Naive thymus-derived CD4-positive, alpha-beta T cell (primary cell): ENCODE measurements around the gene ZNF74. TPM values are rescaled to one million over a fixed set of nuclear protein-coding genes. Genes with fewer than 3 reads are reported as not detected.

Experiments used
- ATAC-seq: fragments of 150-1000 bp; cut with Tn5 transposase; 2 replicates; pipeline ENCODE4 v1.10.0; 2021; ENCODE audit warnings: mild to moderate bottlenecking, moderate library complexity
- CTCF ChIA-PET: fragments of 350-600 bp; sonication (Branson Sonifier 250); formaldehyde crosslinking; loops from one replicate; lab custom pipeline; 2021; ENCODE audit warnings: antibody characterized with exemption; lab: Charles Lee
- POLR2A ChIA-PET: fragments of 350-600 bp; sonication (Branson Sonifier 250); formaldehyde crosslinking; loops from one replicate; lab custom pipeline; 2021; ENCODE audit warnings: antibody characterized with exemption, inconsistent platforms; lab: Charles Lee
- DNase-seq, 9 donors: peaks; one replicate each; pipeline versions ENCODE4 v3.0.0 to v3.0.0-alpha.2; 2020 to 2022; ENCODE audit warnings: mixed read lengths in 1 of 9
- H3K27ac ChIP-seq: one replicate; pipeline ENCODE4 v1.7.0; 2013; ENCODE audit warnings: mild to moderate bottlenecking, low read depth, low read length, moderate library complexity
- H3K27me3 ChIP-seq, 2 donors: one replicate each; pipeline ENCODE4 v1.7.0; 2013; ENCODE audit warnings: low read length in 2 of 2, mild to moderate bottlenecking in 2 of 2, moderate library complexity in 2 of 2; ENCODE audit not compliant: control insufficient read depth in 2 of 2, insufficient read depth in 2 of 2
- H3K36me3 ChIP-seq, 3 experiments: 1 replicate in 2 of 3; 2 replicates in 1 of 3; pipeline ENCODE4 v1.7.0; 2013; ENCODE audit warnings: low read length in 3 of 3, mild to moderate bottlenecking in 3 of 3, moderate library complexity in 1 of 3; ENCODE audit not compliant: insufficient read depth in 3 of 3, control insufficient read depth in 2 of 3
- H3K4me1 ChIP-seq, 2 donors: one replicate each; pipeline ENCODE4 v1.7.0; 2013; ENCODE audit warnings: low read length in 2 of 2, mild to moderate bottlenecking in 2 of 2, moderate library complexity in 1 of 2; ENCODE audit not compliant: control insufficient read depth in 2 of 2, insufficient read depth in 2 of 2
- H3K4me3 ChIP-seq: 2 replicates; pipeline ENCODE4 v1.7.0; 2013; ENCODE audit warnings: mild to moderate bottlenecking, low read length
- H3K9me3 ChIP-seq, 3 experiments: 1 replicate in 2 of 3; 2 replicates in 1 of 3; pipeline ENCODE4 v1.7.0; 2013; ENCODE audit warnings: low read length in 3 of 3; ENCODE audit not compliant: control insufficient read depth in 2 of 3
- H3K27ac Mint-ChIP-seq, 9 donors: one replicate each; pipeline ENCODE4 v1.8.0; 2020 to 2022; ENCODE audit warnings: mixed read lengths in 9 of 9, mild to moderate bottlenecking in 8 of 9, moderate library complexity in 5 of 9, inconsistent platforms in 2 of 9
- H3K27me3 Mint-ChIP-seq, 5 donors: one replicate each; pipeline ENCODE4 v1.8.0; 2021 to 2022; ENCODE audit warnings: mixed read lengths in 5 of 5, mild to moderate bottlenecking in 1 of 5
- H3K36me3 Mint-ChIP-seq, 5 donors: one replicate each; pipeline ENCODE4 v1.8.0; 2020 to 2022; ENCODE audit warnings: mixed read lengths in 5 of 5, mild to moderate bottlenecking in 3 of 5, inconsistent platforms in 1 of 5
- H3K4me1 Mint-ChIP-seq, 7 donors: one replicate each; pipeline ENCODE4 v1.8.0; 2020 to 2022; ENCODE audit warnings: mixed read lengths in 7 of 7, mild to moderate bottlenecking in 3 of 7, inconsistent platforms in 1 of 7
- H3K4me3 Mint-ChIP-seq, 10 donors: one replicate each; pipeline ENCODE4 v1.8.0; 2020 to 2022; ENCODE audit warnings: mild to moderate bottlenecking in 10 of 10, mixed read lengths in 10 of 10, moderate library complexity in 6 of 10, inconsistent platforms in 2 of 10
- H3K9me3 Mint-ChIP-seq, 11 donors: one replicate each; pipeline ENCODE4 v1.8.0; 2020 to 2022; ENCODE audit warnings: mixed read lengths in 11 of 11, mild to moderate bottlenecking in 4 of 11, inconsistent platforms in 1 of 11, moderate library complexity in 1 of 11
- intact Hi-C, 2 donors: fragments of 100-400 bp; cut with micrococcal nuclease; formaldehyde crosslinking; loops; one replicate each; pipeline ENCODE4 v1.15.1; 2023
- polyA plus RNA-seq, 2 donors: library from polyadenylated mRNA; unstranded; fragments of 300-500 nt; fragmentation: Illumina TruSeq; gene quantifications; one replicate each; pipeline ENCODE4 v1.2.3, GENCODE V29; 2021
- total RNA-seq, 6 experiments: library from RNA in 5 of 6; stranded (reverse) in 5 of 6; gene quantifications; 1 replicate in 5 of 6; 2 replicates in 1 of 6; pipeline ENCODE4 v1.2.3 and lab custom pipeline; 2021 to 2026

ZNF74 gene
- total and polyA plus RNA-seq, 7 experiments from 2014 or later: 5.3 to 18.2 (median 12.9) TPM

- H3K27me3 ChIP-seq: peaks cover 0 to 12% of the 10 kb centered on the region in 2 donors
- peaks cover 14 to 66% (median 22%) of the 10 kb centered on the region in 5 donors for H3K27me3 Mint-ChIP-seq
- H3K27ac Mint-ChIP-seq: no peak overlapping the region
Observed at GRCh38 chr22:20427945-20428417, 34.0 kb downstream of the ZNF74 start.

DNA sequence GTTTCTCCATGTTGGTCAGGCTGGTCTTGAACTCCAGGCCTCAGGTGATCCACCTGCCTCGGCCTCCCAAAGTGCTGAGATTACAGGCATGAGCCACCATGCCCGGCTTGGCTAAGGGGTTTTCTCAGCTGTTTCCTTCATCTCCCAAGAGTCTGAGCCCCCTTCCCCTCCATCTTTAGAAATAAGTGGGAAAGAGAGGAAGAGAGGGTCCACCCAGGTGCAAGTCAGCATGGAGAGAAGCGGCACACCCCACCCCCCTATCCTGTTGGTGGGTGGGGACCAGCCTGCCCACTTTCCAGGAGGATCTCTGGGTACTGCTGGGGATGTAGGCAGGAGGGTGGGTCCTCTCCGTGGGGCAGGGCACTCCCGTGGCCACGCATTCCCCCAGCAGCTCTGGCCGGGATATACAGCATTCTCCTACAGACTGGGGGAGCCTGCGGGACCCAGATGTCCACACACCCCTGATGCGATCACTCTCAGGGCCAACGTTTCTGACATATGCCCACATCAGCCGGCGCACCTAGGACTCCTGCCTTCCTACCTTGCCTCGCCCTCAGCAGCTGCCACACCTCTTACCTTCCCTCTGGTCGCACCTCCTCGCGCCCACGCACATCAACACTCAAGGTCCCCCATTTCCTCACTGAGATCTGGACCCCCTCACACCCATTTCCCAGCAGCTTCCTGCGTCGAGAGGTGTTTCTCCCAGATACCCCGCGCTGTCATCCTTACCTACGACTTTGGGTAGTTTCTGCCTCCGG, 34.7 kb downstream of the ZNF74 start:
- Mint-ChIP-seq H3K36me3 (peaks cover 0 to 4% (median 0%) of the 10 kb centered on the region in 5 donors), H3K27me3 (peaks cover 15 to 65% (median 19%) of the 10 kb centered on the region in 5 donors), H3K27ac (peak overlapping the region in 8 of 9 donors; percentile 11 to 80 (median 59)), H3K9me3 (no peaks in the 10 kb centered on the region), H3K4me1 (peaks cover 6 to 23% (median 14%) of the 10 kb centered on the region in 7 donors), H3K4me3 (peak overlapping the region; percentile 82 to 96 (median 86))
- DNase-seq (no peak), ATAC-seq (no peak)
- POLR2A ChIA-PET: interaction anchor here (0.7 to 2.2 kb wide), 7 partner anchors 28 to 274 kb away, joined by 3 to 8 read pairs (median 4); no protein-coding TSS in a partner anchor
- Histone ChIP-seq H3K9me3 (no peaks in the 10 kb centered on the region), H3K4me3 (peak overlapping the region; percentile 79), H3K36me3 (no peaks in the 10 kb centered on the region), H3K27ac (no peak overlapping the region), H3K27me3 (peaks cover 0 to 12% of the 10 kb centered on the region in 2 donors), H3K4me1 (peaks cover 17 to 26% of the 10 kb centered on the region in 2 donors)
- intact Hi-C loops: loop anchor here (1.0 to 2.0 kb wide), 8 partner anchors 9 to 78 kb away; partner anchors contain the start of genes MED15 (in 1 of the 2) and SCARF2 (in 1 of the 2)
- CTCF ChIA-PET: interaction anchor here (1.2 to 2.2 kb wide), 3 partner anchors 10 to 36 kb away, joined by 3 to 6 read pairs (median 5); no protein-coding TSS in a partner anchor

More at GRCh38 chr22:20427945-20428417, 34.0 kb downstream of the ZNF74 start:
- H3K4me3 ChIP-seq: no peak overlapping the region
- peaks cover 17 to 26% of the 10 kb centered on the region in 2 donors for H3K4me1 ChIP-seq
- DNase-seq: no peak
- Mint-ChIP-seq H3K4me1 (peaks cover 6 to 26% (median 17%) of the 10 kb centered on the region in 7 donors), H3K4me3 (peak overlapping the region in 5 of 10 donors; percentile 19 to 96 (median 54)), H3K9me3 (no peaks in the 10 kb centered on the region), H3K36me3 (peaks cover 0 to 4% (median 0%) of the 10 kb centered on the region in 5 donors)
- no peak for ATAC-seq
- POLR2A ChIA-PET: interaction anchor here (0.7 to 2.0 kb wide), 4 partner anchors 26 to 275 kb away, joined by 3 to 5 read pairs (median 4); no protein-coding TSS in a partner anchor
- CTCF ChIA-PET: interaction anchor here (0.6 to 2.2 kb wide), 2 partner anchors 9 to 26 kb away, joined by 3 to 6 read pairs; no protein-coding TSS in a partner anchor
- intact Hi-C loops: loop anchor here (2.0 kb wide), 2 partner anchors 69 to 79 kb away; partner anchors contain the start of gene MED15 (in 1 of the 2)
- H3K36me3 ChIP-seq: no peaks in the 10 kb centered on the region
- no peaks in the 10 kb centered on the region for H3K9me3 ChIP-seq
- H3K27ac ChIP-seq: no peak overlapping the region

DNA sequence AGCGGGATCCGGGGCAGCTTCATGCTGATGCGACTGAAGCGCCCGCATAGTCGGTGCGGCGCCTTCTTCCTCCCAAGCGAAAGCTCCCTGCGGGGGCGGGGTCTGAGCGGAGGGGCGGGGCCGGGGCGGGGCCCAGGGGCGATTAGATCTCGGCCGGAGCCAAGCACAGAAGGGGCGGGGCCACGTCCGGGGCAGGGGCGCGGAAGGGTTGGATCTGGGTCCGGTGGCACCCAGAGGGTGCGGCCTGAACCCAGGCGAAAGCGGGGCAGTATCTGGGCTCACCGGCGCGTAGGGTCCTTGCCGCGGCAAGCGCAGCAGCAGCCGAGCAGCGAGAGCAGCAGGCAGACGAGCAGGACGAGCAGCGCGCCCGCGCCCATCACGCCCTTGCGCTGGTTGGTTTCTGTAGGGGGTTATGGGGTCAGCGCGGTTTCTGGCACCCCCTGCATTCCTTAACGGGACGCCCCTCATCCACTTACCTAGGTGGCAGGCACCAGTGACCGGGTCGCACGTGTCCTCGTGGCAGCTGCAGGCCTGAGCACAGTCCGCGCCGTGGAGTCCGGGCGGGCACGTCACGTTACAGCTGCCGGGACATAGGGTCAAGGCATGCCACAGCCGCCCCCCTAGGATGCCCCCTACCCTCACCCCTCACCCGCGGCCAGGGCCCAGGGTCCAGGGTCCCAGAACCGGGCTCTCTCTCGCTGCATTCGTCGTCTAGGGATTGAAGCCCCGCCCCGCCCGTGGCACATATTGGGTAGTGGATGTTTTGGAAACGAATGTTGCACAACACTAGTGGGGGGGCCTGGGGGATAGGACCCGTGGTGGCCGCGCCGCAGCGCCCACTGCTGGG, 35.5 kb downstream of the ZNF74 start:
- peaks cover 6 to 22% (median 13%) of the 10 kb centered on the region in 7 donors for H3K4me1 Mint-ChIP-seq
- CTCF ChIA-PET: interaction anchor here (0.7 to 2.2 kb wide), 7 partner anchors 10 to 65 kb away, joined by 3 to 6 read pairs (median 4); no protein-coding TSS in a partner anchor
- H3K4me3 Mint-ChIP-seq: peak overlapping the region; percentile 82 to 96 (median 86)
- no peaks in the 10 kb centered on the region for H3K36me3 ChIP-seq
- H3K4me3 ChIP-seq: peak overlapping the region; percentile 79
- peaks cover 17 to 26% of the 10 kb centered on the region in 2 donors for H3K4me1 ChIP-seq
- intact Hi-C loops: loop anchor here (1.0 to 2.0 kb wide), 8 partner anchors 8 to 77 kb away; partner anchors contain the start of genes MED15 (in 1 of the 2) and SCARF2 (in 1 of the 2)
- no peaks in the 10 kb centered on the region for H3K9me3 Mint-ChIP-seq
- DNase-seq (peak; percentile 56 to 86 (median 75)), ATAC-seq (peak; percentile 87)
- H3K27ac Mint-ChIP-seq: peak overlapping the region; percentile 11 to 80 (median 62)
- H3K27me3 Mint-ChIP-seq: peaks cover 18 to 66% (median 22%) of the 10 kb centered on the region in 5 donors
- H3K27me3 ChIP-seq: peaks cover 0 to 12% of the 10 kb centered on the region in 2 donors
- peaks cover 0 to 4% (median 0%) of the 10 kb centered on the region in 5 donors for H3K36me3 Mint-ChIP-seq
- no peaks in the 10 kb centered on the region for H3K9me3 ChIP-seq
- no peak overlapping the region for H3K27ac ChIP-seq
- POLR2A ChIA-PET: interaction anchor here (0.7 to 2.2 kb wide), 6 partner anchors 27 to 273 kb away, joined by 3 to 8 read pairs (median 4); no protein-coding TSS in a partner anchor

DNA sequence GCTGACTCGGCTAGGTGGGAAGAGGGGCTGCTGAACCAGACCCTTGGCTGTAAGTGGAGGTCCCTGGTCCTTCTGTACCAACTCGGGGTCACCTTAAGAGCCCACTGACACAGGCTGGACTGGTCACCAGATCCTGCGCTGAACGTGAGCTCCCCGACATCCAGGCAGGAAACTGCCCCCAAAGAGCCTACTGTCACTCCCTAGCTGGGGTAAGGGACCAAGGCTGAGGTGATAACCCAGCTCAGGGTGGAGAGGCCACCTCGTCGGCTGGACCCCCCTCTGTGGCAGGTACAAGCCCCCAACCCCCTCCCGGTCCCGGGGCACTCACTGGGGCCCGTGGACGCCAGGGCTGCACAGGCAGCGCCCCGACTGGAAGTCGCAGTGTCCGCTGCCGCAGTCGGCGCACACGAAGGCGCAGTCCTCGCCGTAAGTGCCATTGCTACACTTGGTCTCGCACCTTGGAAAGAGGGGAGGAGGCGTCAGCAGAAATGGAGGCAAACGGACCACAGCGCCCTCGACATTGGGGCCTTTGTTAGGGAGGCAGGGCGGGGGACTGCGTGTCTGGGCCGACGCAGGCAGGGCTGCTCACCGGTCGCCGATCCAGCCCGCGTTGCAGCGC, 36.3 kb downstream of the ZNF74 start:
- Histone ChIP-seq H3K27me3 (peaks cover 0 to 12% of the 10 kb centered on the region in 2 donors), H3K4me1 (peaks cover 17 to 26% of the 10 kb centered on the region in 2 donors), H3K9me3 (no peaks in the 10 kb centered on the region), H3K36me3 (no peaks in the 10 kb centered on the region), H3K27ac (no peak overlapping the region), H3K4me3 (peak overlapping the region; percentile 79)
- H3K27me3 Mint-ChIP-seq: peaks cover 23 to 71% (median 30%) of the 10 kb centered on the region in 5 donors
- peaks cover 0 to 4% (median 0%) of the 10 kb centered on the region in 5 donors for H3K36me3 Mint-ChIP-seq
- peak in 1 of 9 donors; percentile 13 for DNase-seq
- H3K4me3 Mint-ChIP-seq: peak overlapping the region; percentile 71 to 96 (median 86)
- intact Hi-C loops: no loop called here
- H3K27ac Mint-ChIP-seq: no peak overlapping the region
- ChIA-PET CTCF (interaction anchor here (0.7 to 2.0 kb wide), 5 partner anchors 12 to 64 kb away, joined by 3 to 5 read pairs (median 4); no protein-coding TSS in a partner anchor), POLR2A (interaction anchor here (1.9 to 2.2 kb wide), 4 partner anchors 34 to 272 kb away, joined by 4 to 8 read pairs (median 6); no protein-coding TSS in a partner anchor)
- peaks cover 6 to 25% (median 13%) of the 10 kb centered on the region in 7 donors for H3K4me1 Mint-ChIP-seq
- peak; percentile 1 for ATAC-seq
- no peaks in the 10 kb centered on the region for H3K9me3 Mint-ChIP-seq

GRCh38 chr22:20430720-20431510, 37.0 kb downstream of the ZNF74 start:
- Histone ChIP-seq H3K9me3 (no peaks in the 10 kb centered on the region), H3K36me3 (no peaks in the 10 kb centered on the region), H3K4me3 (peak overlapping the region; percentile 79), H3K4me1 (peaks cover 17 to 29% of the 10 kb centered on the region in 2 donors), H3K27me3 (peaks cover 0 to 16% of the 10 kb centered on the region in 2 donors), H3K27ac (no peak overlapping the region)
- ATAC-seq (peak; percentile 69), DNase-seq (peak; percentile 31 to 67 (median 56))
- ChIA-PET POLR2A (interaction anchor here (1.4 to 2.2 kb wide), 4 partner anchors 33 to 119 kb away, joined by 3 to 8 read pairs (median 6); no protein-coding TSS in a partner anchor), CTCF (interaction anchor here (0.6 to 2.0 kb wide), 5 partner anchors 13 to 62 kb away, joined by 3 to 5 read pairs (median 4); no protein-coding TSS in a partner anchor)
- H3K4me3 Mint-ChIP-seq: peak overlapping the region; percentile 71 to 96 (median 86)
- peaks cover 0 to 4% (median 0%) of the 10 kb centered on the region in 5 donors for H3K36me3 Mint-ChIP-seq
- intact Hi-C loops: no loop called here
- no peaks in the 10 kb centered on the region for H3K9me3 Mint-ChIP-seq
- H3K27me3 Mint-ChIP-seq: peaks cover 30 to 78% (median 36%) of the 10 kb centered on the region in 5 donors
- no peak overlapping the region for H3K27ac Mint-ChIP-seq
- peaks cover 6 to 32% (median 14%) of the 10 kb centered on the region in 7 donors for H3K4me1 Mint-ChIP-seq
